Vagina (tissue), 2 donors: Measurements from ENCODE around the gene TMC3.

Experiments
- CTCF ChIP-seq, 3 experiments: fragments of 450-650 bp in 2 of 3; fragments of 200-600 bp in 1 of 3; sonication (generic) in 1 of 3; IDR thresholded peaks; one replicate each; pipeline ENCODE4 v1.5.1; 2017 to 2019; ENCODE audit warnings: antibody characterized with exemption in 3 of 3, mild to moderate bottlenecking in 2 of 3, moderate library complexity in 2 of 3
- POLR2A ChIP-seq, 2 donors: fragments of 450-650 bp; IDR thresholded peaks; one replicate each; pipeline ENCODE4 v1.6.1; 2017; ENCODE audit warnings: antibody characterized with exemption in 2 of 2, mild to moderate bottlenecking in 2 of 2, moderate library complexity in 2 of 2
- POLR2AphosphoS5 ChIP-seq, 2 donors: sonication (generic); formaldehyde crosslinking; IDR thresholded peaks; one replicate each; pipeline ENCODE4 v1.9.0; 2017; ENCODE audit warnings: antibody characterized with exemption in 2 of 2, mild to moderate bottlenecking in 2 of 2, low read depth in 1 of 2; ENCODE audit not compliant: insufficient read depth in 1 of 2

- TF ChIP-seq POLR2A (IDR thresholded peaks at IDR 0.05) (no peak), CTCF (IDR thresholded peaks at IDR 0.05) (no peak), POLR2AphosphoS5 (IDR thresholded peaks at IDR 0.05; ENCODE audit: insufficient read depth in 1 of 2, low read depth in 1 of 2) (no peak)
Measured at GRCh38 chr15:81281766-81282605, 92.0 kb downstream of the TMC3 start.
